Left renal pelvis (tissue), 4 donors: ENCODE results near the gene RHO. TPM values are rescaled to one million over a fixed set of nuclear protein-coding genes. Genes with fewer than 3 reads are reported as not detected.

ENCODE experiments used
- DNase-seq, 4 donors: peaks; one replicate each; pipeline ENCODE4 v3.0.0-alpha.2; 2013; ENCODE audit warnings: low read depth in 4 of 4, low spot score in 3 of 4
- polyA plus RNA-seq, 4 donors: library from polyadenylated mRNA; unstranded; fragments of 120-200 nt; gene quantifications; one replicate each; pipeline ENCODE4 v1.2.1, GENCODE V29; 2013; ENCODE audit not compliant: insufficient read length in 4 of 4

Gene RHO
- polyA plus RNA-seq, 4 donors, result 0.09 to 0.14 TPM; not detected in 2

GRCh38 chr3:129574206-129574605 is 45.8 kb downstream of the RHO start:
- no peak for DNase-seq

GRCh38 chr3:129575233-129575996 is 47.0 kb downstream of the RHO start:
- no peak for DNase-seq

- no peak for DNase-seq
Measured at GRCh38 chr3:129575997-129576384, 47.6 kb downstream of the RHO start.

DNA sequence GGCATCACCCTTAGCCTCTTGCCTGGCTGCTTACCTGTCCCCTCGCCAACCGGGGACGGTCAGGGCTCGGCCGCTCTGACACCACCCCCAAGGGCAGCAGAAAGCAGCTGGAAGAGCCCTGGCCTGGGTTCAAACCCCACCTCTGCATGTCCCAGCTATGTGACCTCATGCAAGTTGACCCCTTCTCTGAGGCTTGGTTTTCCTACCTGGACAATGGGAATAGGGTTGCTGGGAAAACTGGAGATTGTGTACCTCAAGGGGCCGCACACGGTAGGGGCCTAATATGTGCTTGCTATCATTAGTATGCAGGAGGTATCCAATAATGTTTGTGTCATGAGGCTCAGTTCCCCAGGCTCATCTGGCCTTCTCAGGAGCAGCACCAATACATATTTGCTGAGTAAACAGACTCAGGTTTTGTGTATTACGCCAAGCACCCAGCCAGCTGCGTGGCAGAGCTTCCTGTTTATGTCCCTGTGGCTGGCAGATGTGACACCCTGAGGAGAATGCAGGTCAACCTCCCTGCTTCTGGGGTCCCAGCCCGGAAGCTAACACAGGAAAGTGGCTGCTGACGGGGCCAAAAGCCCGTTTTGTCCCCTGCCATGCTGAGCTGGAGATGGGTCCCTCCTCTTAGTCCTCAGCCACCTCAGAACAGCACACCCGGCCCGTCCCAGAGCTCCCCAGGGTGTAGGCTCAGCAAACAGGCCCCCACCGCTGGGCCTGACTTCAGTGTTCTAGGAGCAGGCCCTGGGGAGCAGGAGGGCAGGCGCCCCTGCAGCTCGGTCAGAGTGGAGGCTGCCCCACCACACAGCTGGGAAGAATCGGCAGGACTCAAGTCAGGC is 48.3 kb downstream of the RHO start:
- no peak for DNase-seq

DNA sequence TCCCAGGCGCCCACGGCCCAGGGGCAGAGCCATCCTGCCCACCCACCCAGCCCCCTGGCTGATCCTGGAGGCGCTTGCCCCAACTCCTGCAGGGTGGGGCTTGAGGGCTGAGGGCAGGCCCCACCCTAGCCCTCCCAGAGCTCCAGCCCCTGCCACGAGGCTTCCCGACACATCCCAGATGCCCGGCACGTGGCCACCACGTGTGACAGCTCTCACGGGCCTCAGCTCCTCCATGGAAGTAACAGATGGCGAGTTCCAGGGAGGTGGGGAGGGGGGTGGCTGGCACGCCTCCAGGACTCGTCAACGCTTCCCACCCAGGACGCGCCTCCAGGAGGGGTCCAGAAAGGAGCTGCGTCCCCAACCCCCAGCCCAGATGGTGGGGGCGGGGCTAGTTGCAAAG is 48.9 kb downstream of the RHO start:
- DNase-seq, result no peak

- DNase-seq, result no peak
Measured at GRCh38 chr3:129577925-129578786, 49.7 kb downstream of the RHO start.

DNA sequence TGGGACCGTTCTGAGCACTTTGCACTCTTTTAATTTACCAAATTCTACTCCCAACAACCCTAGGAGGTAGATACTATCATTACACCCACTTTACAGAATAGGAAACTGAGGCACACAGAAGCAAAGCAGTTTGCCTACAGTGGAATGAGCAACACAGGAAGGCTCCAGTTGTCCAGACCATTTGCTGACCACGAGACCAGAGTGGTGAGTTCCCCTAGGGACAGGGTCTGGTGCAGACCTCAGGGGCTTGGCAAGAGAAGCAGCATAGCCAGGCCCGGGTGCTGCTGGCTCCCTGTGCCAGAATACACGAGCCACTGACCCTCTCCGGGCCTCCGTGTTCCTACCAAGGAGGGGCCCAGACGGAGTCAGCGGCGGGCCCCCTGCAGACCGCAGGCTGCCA is 51.6 kb downstream of the RHO start:
- no peak for DNase-seq

DNA sequence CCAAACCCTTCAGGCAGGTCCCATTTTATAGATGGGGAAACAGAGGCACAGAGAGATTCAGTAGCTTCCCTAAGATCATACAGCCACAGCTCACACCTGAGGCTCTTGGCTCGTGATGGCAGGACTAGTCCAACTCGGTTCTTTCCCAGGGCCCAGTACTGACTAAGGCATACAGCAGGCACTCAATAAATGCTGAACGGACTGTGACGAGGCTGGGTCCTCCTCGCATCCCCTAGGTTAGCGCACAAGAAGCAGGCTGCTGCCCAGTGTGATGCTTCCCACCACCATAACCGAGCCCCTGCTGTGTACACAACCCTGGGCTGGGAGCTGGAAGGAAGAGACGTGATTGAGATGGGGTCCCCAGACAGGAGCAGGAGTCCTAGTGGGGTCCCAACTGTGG is 53.2 kb downstream of the RHO start:
- no peak for DNase-seq

DNA sequence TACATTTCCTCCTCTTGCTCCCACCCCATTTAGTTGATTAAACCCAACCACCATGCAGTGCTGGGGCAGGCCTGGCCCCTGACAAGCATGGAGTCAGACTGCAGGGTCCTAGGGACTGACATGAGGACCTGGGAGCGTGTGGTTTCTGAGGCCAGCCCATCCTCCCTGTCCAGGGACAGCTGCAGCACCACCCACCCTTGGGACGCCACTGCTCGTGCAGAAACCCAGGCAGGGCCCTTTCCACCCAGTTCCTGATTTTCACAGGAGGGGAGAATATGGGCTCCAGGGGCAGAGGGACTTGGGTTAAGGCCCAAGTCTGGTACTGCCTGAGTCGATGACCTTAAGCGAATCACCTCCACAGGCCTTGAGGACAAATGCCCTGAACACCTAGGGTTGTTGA is 54.4 kb downstream of the RHO start:
- no peak for DNase-seq

GRCh38 chr3:129583289-129583688 is 54.9 kb downstream of the RHO start:
- DNase-seq, result no peak

- DNase-seq, result no peak
Measured at GRCh38 chr3:129584631-129585030, 56.2 kb downstream of the RHO start.

Other genes with a start within 250 kb of the RHO start
- 10 to 100 TPM; 37.8 to 53.5 (median 50.3) TPM for gene HMCES, start 249.8 kb upstream of the RHO start, polyA plus RNA-seq
- gene EFCAB12, start 100.0 kb upstream of the RHO start, polyA plus RNA-seq, result 1 to 10 TPM in 3 of 4 donors, under 1 TPM in 1; 0.55 to 5.6 (median 3.7) TPM
- 10 to 100 TPM; 40.7 to 54.8 (median 47.2) TPM for gene MBD4, start 88.7 kb upstream of the RHO start, polyA plus RNA-seq
- 10 to 100 TPM; 27.9 to 62.2 (median 55.3) TPM for gene IFT122, start 88.4 kb upstream of the RHO start, polyA plus RNA-seq
- gene H1-8, start 14.5 kb downstream of the RHO start, polyA plus RNA-seq, result not detected
- 100 to 1,000 TPM; 120 to 148 (median 124) TPM for gene PLXND1, start 78.0 kb downstream of the RHO start, polyA plus RNA-seq